ENCODE results near the gene GNPAT. TPM values are rescaled to one million over a fixed set of nuclear protein-coding genes. Genes with fewer than 3 reads are reported as not detected.

The GNPAT gene
- total and polyA plus RNA-seq, 4 donors = 14.7 to 32.0 (median 22.7) TPM

DNA sequence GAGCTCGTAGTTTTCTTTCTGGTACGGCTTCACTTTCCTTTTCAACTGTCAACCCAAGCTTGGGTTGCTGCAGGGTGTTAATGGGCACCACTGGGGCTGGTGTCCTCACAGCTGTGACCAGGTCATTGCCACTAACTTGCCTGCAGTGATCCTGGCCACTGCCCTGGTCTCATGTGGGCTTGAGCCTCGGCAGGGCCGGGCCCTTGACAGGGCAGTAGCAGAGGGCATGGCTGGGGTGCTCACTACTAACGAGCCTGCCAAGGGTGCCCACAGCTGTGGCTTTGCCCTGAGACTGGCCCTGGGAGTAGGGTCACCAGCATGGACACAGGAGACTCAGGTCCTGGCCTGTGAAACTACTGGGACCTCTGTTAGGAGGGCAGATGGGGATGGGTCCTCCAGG lies 31.5 kb upstream of the GNPAT start:
- H3K9me3 ChIP-seq (ENCODE audit: control insufficient read depth in 4 of 4, low read length in 3 of 4) = no peaks in the 10 kb centered on the region
- H3K9ac ChIP-seq (ENCODE audit: low read depth in 1 of 2, low read length in 2 of 2) = no peak overlapping the region
- no peak overlapping the region for H3K27ac ChIP-seq (ENCODE audit: low read depth in 1 of 2, low read length in 2 of 2)
- H3K4me1 ChIP-seq (ENCODE audit: control insufficient read depth in 4 of 4, insufficient read depth in 4 of 4, low read length in 3 of 4) = peaks cover 0 to 2% (median 0%) of the 10 kb centered on the region in 4 donors
- no peak for DNase-seq (ENCODE audit: low spot score)
- H3K4me3 ChIP-seq (ENCODE audit: low read depth in 1 of 3, low read length in 3 of 3) = no peak overlapping the region
- TF ChIP-seq HNF4G (IDR thresholded peaks at IDR 0.05) (no peak), HNF4A (conservative IDR thresholded peaks at IDR 0.05) (no peak), FOXA2 (IDR thresholded peaks at IDR 0.05) (no peak), YY1 (IDR thresholded peaks at IDR 0.05) (no peak)
- H3K27me3 ChIP-seq (ENCODE audit: control insufficient read depth in 4 of 4, insufficient read depth in 4 of 4, low read length in 3 of 4) = no peaks in the 10 kb centered on the region
- WGBS = 80% methylated on average over 5 of the region's 5 CpGs
- no peaks in the 10 kb centered on the region for H3K36me3 ChIP-seq (ENCODE audit: control insufficient read depth in 4 of 4, insufficient read depth in 3 of 4, low read depth in 1 of 4, low read length in 3 of 4)

DNA sequence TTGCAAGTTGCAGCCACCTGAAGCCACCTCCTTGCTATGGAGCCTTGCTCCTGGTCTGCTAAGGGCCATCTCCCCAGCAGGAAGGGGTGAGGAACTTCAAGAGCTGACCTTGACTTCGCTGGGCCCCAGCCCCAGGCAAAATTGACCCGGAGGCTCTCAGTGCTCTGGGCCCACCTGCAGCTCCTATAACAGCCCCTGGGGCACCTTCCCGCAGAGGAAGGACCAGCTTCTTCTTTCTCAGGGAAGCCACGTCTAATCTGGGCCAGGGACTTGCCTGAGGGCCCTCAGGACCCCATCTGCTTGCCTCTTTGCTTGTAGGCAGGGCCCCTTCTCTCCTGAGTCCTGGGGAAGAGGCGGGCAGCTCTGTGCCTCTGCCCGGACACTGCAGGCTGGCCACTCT lies 30.9 kb upstream of the GNPAT start:
- Histone ChIP-seq H3K36me3 (ENCODE audit: control insufficient read depth in 4 of 4, insufficient read depth in 3 of 4, low read depth in 1 of 4, low read length in 3 of 4) (no peaks in the 10 kb centered on the region), H3K9me3 (ENCODE audit: control insufficient read depth in 4 of 4, low read length in 3 of 4) (no peaks in the 10 kb centered on the region), H3K27ac (ENCODE audit: low read depth in 1 of 2, low read length in 2 of 2) (no peak overlapping the region), H3K4me3 (ENCODE audit: low read depth in 1 of 3, low read length in 3 of 3) (no peak overlapping the region), H3K9ac (ENCODE audit: low read depth in 1 of 2, low read length in 2 of 2) (no peak overlapping the region), H3K4me1 (ENCODE audit: control insufficient read depth in 4 of 4, insufficient read depth in 4 of 4, low read length in 3 of 4) (peaks cover 0 to 2% (median 0%) of the 10 kb centered on the region in 4 donors), H3K27me3 (ENCODE audit: control insufficient read depth in 4 of 4, insufficient read depth in 4 of 4, low read length in 3 of 4) (no peaks in the 10 kb centered on the region)
- TF ChIP-seq, protein P1, sequence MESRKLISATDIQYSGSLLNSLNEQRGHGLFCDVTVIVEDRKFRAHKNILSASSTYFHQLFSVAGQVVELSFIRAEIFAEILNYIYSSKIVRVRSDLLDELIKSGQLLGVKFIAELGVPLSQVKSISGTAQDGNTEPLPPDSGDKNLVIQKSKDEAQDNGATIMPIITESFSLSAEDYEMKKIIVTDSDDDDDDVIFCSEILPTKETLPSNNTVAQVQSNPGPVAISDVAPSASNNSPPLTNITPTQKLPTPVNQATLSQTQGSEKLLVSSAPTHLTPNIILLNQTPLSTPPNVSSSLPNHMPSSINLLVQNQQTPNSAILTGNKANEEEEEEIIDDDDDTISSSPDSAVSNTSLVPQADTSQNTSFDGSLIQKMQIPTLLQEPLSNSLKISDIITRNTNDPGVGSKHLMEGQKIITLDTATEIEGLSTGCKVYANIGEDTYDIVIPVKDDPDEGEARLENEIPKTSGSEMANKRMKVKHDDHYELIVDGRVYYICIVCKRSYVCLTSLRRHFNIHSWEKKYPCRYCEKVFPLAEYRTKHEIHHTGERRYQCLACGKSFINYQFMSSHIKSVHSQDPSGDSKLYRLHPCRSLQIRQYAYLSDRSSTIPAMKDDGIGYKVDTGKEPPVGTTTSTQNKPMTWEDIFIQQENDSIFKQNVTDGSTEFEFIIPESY (IDR thresholded peaks at IDR 0.05) = no peak
- TF ChIP-seq SP1 (IDR thresholded peaks at IDR 0.05) (no peak), RAD21 (IDR thresholded peaks at IDR 0.05) (no peak), HNF4G (IDR thresholded peaks at IDR 0.05) (no peak), RXRA (IDR thresholded peaks at IDR 0.05) (no peak), GABPA (IDR thresholded peaks at IDR 0.05 in 1 of 2, conservative IDR thresholded peaks at IDR 0.05 in 1 of 2) (no peak), TAF1 (conservative IDR thresholded peaks at IDR 0.05) (no peak), EGR1 (IDR thresholded peaks at IDR 0.05; ENCODE audit: low read depth in 2 of 2) (no peak), FOXA2 (IDR thresholded peaks at IDR 0.05) (no peak)
- TF ChIP-seq, protein P2, sequence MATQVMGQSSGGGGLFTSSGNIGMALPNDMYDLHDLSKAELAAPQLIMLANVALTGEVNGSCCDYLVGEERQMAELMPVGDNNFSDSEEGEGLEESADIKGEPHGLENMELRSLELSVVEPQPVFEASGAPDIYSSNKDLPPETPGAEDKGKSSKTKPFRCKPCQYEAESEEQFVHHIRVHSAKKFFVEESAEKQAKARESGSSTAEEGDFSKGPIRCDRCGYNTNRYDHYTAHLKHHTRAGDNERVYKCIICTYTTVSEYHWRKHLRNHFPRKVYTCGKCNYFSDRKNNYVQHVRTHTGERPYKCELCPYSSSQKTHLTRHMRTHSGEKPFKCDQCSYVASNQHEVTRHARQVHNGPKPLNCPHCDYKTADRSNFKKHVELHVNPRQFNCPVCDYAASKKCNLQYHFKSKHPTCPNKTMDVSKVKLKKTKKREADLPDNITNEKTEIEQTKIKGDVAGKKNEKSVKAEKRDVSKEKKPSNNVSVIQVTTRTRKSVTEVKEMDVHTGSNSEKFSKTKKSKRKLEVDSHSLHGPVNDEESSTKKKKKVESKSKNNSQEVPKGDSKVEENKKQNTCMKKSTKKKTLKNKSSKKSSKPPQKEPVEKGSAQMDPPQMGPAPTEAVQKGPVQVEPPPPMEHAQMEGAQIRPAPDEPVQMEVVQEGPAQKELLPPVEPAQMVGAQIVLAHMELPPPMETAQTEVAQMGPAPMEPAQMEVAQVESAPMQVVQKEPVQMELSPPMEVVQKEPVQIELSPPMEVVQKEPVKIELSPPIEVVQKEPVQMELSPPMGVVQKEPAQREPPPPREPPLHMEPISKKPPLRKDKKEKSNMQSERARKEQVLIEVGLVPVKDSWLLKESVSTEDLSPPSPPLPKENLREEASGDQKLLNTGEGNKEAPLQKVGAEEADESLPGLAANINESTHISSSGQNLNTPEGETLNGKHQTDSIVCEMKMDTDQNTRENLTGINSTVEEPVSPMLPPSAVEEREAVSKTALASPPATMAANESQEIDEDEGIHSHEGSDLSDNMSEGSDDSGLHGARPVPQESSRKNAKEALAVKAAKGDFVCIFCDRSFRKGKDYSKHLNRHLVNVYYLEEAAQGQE (IDR thresholded peaks at IDR 0.05) = no peak
- DNase-seq (ENCODE audit: low spot score) = no peak
- 93% methylated on average over 6 of the region's 6 CpGs for WGBS
